HG02870 (cell line): ENCODE measurements around the gene CELA3A.
A peak's percentile ranks its signal among the peaks of the same experiment; 100 is the strongest.

Experiments
- ATAC-seq: cut with Tn5 transposase; IDR thresholded peaks from one replicate; pipeline ENCODE4 v1.9.1; 2021; ENCODE audit warnings: mild to moderate bottlenecking, moderate library complexity; ENCODE audit not compliant: unreplicated experiment

CELA3A gene

GRCh38 chr1:22045604-22046228, 44.3 kb downstream of the CELA3A start:
- no peak for ATAC-seq

- no peak for ATAC-seq
Observed at GRCh38 chr1:22048351-22049192, 47.1 kb downstream of the CELA3A start.

- no peak for ATAC-seq
Observed at GRCh38 chr1:22050330-22050729, 48.9 kb downstream of the CELA3A start.

- no peak for ATAC-seq
Observed at GRCh38 chr1:22051607-22052114, 50.2 kb downstream of the CELA3A start.

- ATAC-seq = peak; percentile 78
Observed at GRCh38 chr1:22052115-22053016, 50.9 kb downstream of the CELA3A start, which contains the start of gene CDC42. CDC42 (plus strand) TSS chr1:22052709; CDS start chr1:22078479, 25,770 bp downstream.

GRCh38 chr1:22053017-22053860, 51.8 kb downstream of the CELA3A start:
- peak; percentile 22 for ATAC-seq

GRCh38 chr1:22053861-22054770, 52.7 kb downstream of the CELA3A start:
- ATAC-seq = no peak

- ATAC-seq = no peak
Observed at GRCh38 chr1:22055463-22055862, 54.0 kb downstream of the CELA3A start.

- ATAC-seq = no peak
Observed at GRCh38 chr1:22056043-22056442, 54.6 kb downstream of the CELA3A start.

GRCh38 chr1:22056936-22057335, 55.5 kb downstream of the CELA3A start:
- ATAC-seq = no peak

GRCh38 chr1:22057861-22058260, 56.4 kb downstream of the CELA3A start:
- no peak for ATAC-seq
